Measurements from ENCODE around the gene CACNA1D. TPM values are rescaled to one million over a fixed set of nuclear protein-coding genes. Genes with fewer than 3 reads are reported as not detected.

Gene CACNA1D
- total RNA-seq, 1 donor from 2014 or later: 1.9 TPM

- Mint-ChIP-seq H3K4me1 (no peaks in the 10 kb centered on the region), H3K27me3 (peaks cover 2% of the 10 kb centered on the region), H3K4me3 (no peak overlapping the region), H3K27ac (no peak overlapping the region), H3K36me3 (ENCODE audit: low read depth) (no peaks in the 10 kb centered on the region), H3K9me3 (peaks cover 3% of the 10 kb centered on the region)
- ATAC-seq (ENCODE audit: low read depth) (no peak), DNase-seq (no peak)
- ChIA-PET CTCF (no interaction called here), POLR2A (no interaction called here)
- intact Hi-C loops (cut with micrococcal nuclease): no loop called here
- no peak for TF ChIP-seq CTCF (IDR thresholded peaks at IDR 0.05)
Observed at GRCh38 chr3:53604232-53604631, 109.8 kb downstream of the CACNA1D start.

DNA sequence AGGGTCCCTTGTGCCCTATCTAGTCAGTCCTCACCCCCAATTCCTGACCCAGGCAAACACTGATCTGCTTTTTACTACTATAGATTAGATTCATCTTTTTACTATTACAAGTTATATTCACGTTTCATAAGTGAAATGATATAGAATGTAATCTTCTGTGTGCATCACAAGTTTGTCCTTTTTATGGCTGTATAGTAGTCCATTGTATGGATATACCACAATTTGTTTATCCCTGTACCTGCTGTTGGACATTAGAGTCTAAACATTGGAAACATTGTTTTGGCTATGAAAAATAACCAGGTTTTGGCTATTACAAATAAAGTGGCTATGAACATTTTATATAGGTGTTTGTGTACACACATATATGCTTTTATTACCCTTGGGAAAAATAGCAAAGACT, 112.4 kb downstream of the CACNA1D start:
- no peak for TF ChIP-seq CTCF (IDR thresholded peaks at IDR 0.05)
- POLR2A ChIA-PET: no interaction called here

DNA sequence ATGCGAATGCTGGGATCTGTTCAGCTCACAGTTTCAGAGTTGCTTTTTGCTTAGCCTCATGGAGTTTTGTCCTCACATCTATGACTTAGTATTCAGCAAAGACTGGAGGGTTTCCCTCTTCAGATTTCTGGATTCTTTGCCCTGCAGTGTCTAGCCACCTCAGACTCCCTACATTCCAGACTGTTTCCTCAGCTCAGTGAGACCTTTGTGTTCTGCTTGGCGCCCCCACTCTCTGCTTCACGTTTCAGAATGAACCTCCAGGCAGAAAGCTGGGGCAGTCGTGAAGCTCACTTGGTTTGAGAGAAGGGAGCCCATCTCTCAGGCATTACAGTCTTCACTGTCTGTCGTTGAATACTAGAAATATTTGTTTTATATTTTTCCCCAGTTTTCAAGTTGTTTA, 118.1 kb downstream of the CACNA1D start:
- no peak for DNase-seq
- H3K4me1 Mint-ChIP-seq: peaks cover 27% of the 10 kb centered on the region
- H3K4me3 Mint-ChIP-seq: no peak overlapping the region
- peaks cover 8% of the 10 kb centered on the region for H3K27me3 Mint-ChIP-seq
- intact Hi-C loops (cut with micrococcal nuclease): loop anchor here (5.0 kb wide), 1 partner anchor 55 kb away; no protein-coding TSS in a partner anchor
- peaks cover 3% of the 10 kb centered on the region for H3K9me3 Mint-ChIP-seq
- no peak overlapping the region for H3K27ac Mint-ChIP-seq
- H3K36me3 Mint-ChIP-seq (ENCODE audit: low read depth): no peaks in the 10 kb centered on the region
- no peak for ATAC-seq (ENCODE audit: low read depth)
- ChIA-PET POLR2A (no interaction called here), CTCF (interaction anchor here (1.2 kb wide), 1 partner anchor 11 kb away, joined by 4 read pairs; no protein-coding TSS in a partner anchor)
- no peak for TF ChIP-seq CTCF (IDR thresholded peaks at IDR 0.05)

More for the DNA sequence above, 112.4 kb downstream of the CACNA1D start:
- ATAC-seq (ENCODE audit: low read depth) (no peak), DNase-seq (no peak)
- Mint-ChIP-seq H3K36me3 (ENCODE audit: low read depth) (no peaks in the 10 kb centered on the region), H3K27me3 (peaks cover 8% of the 10 kb centered on the region), H3K4me1 (no peaks in the 10 kb centered on the region), H3K27ac (no peak overlapping the region), H3K4me3 (no peak overlapping the region), H3K9me3 (peaks cover 3% of the 10 kb centered on the region)
- CTCF ChIA-PET: no interaction called here
- intact Hi-C loops (cut with micrococcal nuclease): no loop called here

GRCh38 chr3:53613125-53613524, 118.7 kb downstream of the CACNA1D start:
- Mint-ChIP-seq H3K9me3 (peaks cover 3% of the 10 kb centered on the region), H3K27ac (no peak overlapping the region), H3K36me3 (ENCODE audit: low read depth) (no peaks in the 10 kb centered on the region), H3K4me1 (peaks cover 27% of the 10 kb centered on the region), H3K27me3 (peaks cover 8% of the 10 kb centered on the region), H3K4me3 (no peak overlapping the region)
- DNase-seq: no peak
- ATAC-seq (ENCODE audit: low read depth): peak; percentile 34
- POLR2A ChIA-PET: no interaction called here
- TF ChIP-seq CTCF (IDR thresholded peaks at IDR 0.05): no peak
- intact Hi-C loops (cut with micrococcal nuclease): loop anchor here (5.0 kb wide), 1 partner anchor 56 kb away; no protein-coding TSS in a partner anchor
- CTCF ChIA-PET: no interaction called here

GRCh38 chr3:53614307-53614706, 119.9 kb downstream of the CACNA1D start:
- no peak for ATAC-seq (ENCODE audit: low read depth)
- POLR2A ChIA-PET: interaction anchor here (0.7 kb wide), 1 partner anchor 221 kb away, joined by 9 read pairs; no protein-coding TSS in a partner anchor

More at GRCh38 chr3:53614307-53614706, 119.9 kb downstream of the CACNA1D start:
- Mint-ChIP-seq H3K36me3 (ENCODE audit: low read depth) (no peaks in the 10 kb centered on the region), H3K27ac (no peak overlapping the region), H3K9me3 (no peaks in the 10 kb centered on the region), H3K4me1 (peaks cover 27% of the 10 kb centered on the region), H3K27me3 (peaks cover 5% of the 10 kb centered on the region), H3K4me3 (peak overlapping the region; percentile 9)
- intact Hi-C loops (cut with micrococcal nuclease): loop anchor here (5.0 kb wide), 1 partner anchor 57 kb away; no protein-coding TSS in a partner anchor
- no peak for DNase-seq
- TF ChIP-seq CTCF (IDR thresholded peaks at IDR 0.05): no peak
- CTCF ChIA-PET: no interaction called here

Measured in activated B cell treated with CpG ODN at 0.5 μM for 24 hours (primary cell).